H1 (cell line): ENCODE results near the gene SRPX.

ENCODE experiments used
- CTCF ChIP-seq, 3 experiments: IDR thresholded peaks; 1 replicate in 2 of 3; 2 replicates in 1 of 3; pipeline versions ENCODE4 v1.5.1 to v1.6.1; 2011; ENCODE audit warnings: low read length in 3 of 3, mild to moderate bottlenecking in 3 of 3, inconsistent platforms in 2 of 3, low read depth in 1 of 3, moderate library complexity in 1 of 3; ENCODE audit not compliant: insufficient read depth in 1 of 3; ENCODE audit errors: control extremely low read depth in 1 of 3
- EP300 ChIP-seq, 2 experiments: IDR thresholded peaks; 1 replicate in 1 of 2; 2 replicates in 1 of 2; pipeline ENCODE4 v1.6.1; 2011 to 2012; ENCODE audit warnings: low read depth in 2 of 2, low read length in 2 of 2, mild to moderate bottlenecking in 2 of 2, borderline replicate concordance in 1 of 2, inconsistent platforms in 1 of 2, moderate library complexity in 1 of 2
- FOSL1 ChIP-seq: IDR thresholded peaks from 2 replicates; pipeline ENCODE4 v1.6.1; 2011; ENCODE audit warnings: mild to moderate bottlenecking, low read depth, low read length, moderate library complexity; ENCODE audit not compliant: insufficient read depth
- GABPA ChIP-seq: IDR thresholded peaks from 2 replicates; pipeline ENCODE4 v1.6.1; 2011; ENCODE audit warnings: mild to moderate bottlenecking, low read length, moderate library complexity, borderline replicate concordance; ENCODE audit not compliant: insufficient read depth
- KDM1A ChIP-seq: fragments of 200-600, 300-600 bp; sonication (generic); IDR thresholded peaks from 2 replicates; pipeline ENCODE4 v1.7.1; 2016; ENCODE audit warnings: mild to moderate bottlenecking, low read length, borderline replicate concordance
- MAX ChIP-seq: IDR thresholded peaks from 2 replicates; pipeline ENCODE4 v1.6.1; 2012; ENCODE audit warnings: inconsistent platforms
- POLR2AphosphoS5 ChIP-seq: IDR thresholded peaks from 2 replicates; pipeline ENCODE4 v1.6.1; 2011; ENCODE audit warnings: low read depth, low read length

- no peak for TF ChIP-seq MAX
- TF ChIP-seq POLR2AphosphoS5, result no peak
- no peak for TF ChIP-seq EP300 (IDR thresholded peaks at IDR 0.05; ENCODE audit: borderline replicate concordance in 1 of 2, low read depth in 2 of 2, low read length in 2 of 2)
- TF ChIP-seq KDM1A, result no peak
- no peak for TF ChIP-seq CTCF (IDR thresholded peaks at IDR 0.05; ENCODE audit: control extremely low read depth in 1 of 3, insufficient read depth in 1 of 3, low read depth in 1 of 3, low read length in 3 of 3)
- TF ChIP-seq FOSL1, result no peak
- no peak for TF ChIP-seq GABPA
Observed at GRCh38 chrX:38268011-38268410, 47.3 kb upstream of the SRPX start.
